ENCODE measurements around the gene NBDY. TPM values are rescaled to one million over a fixed set of nuclear protein-coding genes. Genes with fewer than 3 reads are reported as not detected.

NBDY gene
- total and polyA plus RNA-seq, 2 of the 13 experiments (the other 11 are each of a cell fraction or from before 2014, with no cell fraction given): 1.4 to 1.7 TPM

DNA sequence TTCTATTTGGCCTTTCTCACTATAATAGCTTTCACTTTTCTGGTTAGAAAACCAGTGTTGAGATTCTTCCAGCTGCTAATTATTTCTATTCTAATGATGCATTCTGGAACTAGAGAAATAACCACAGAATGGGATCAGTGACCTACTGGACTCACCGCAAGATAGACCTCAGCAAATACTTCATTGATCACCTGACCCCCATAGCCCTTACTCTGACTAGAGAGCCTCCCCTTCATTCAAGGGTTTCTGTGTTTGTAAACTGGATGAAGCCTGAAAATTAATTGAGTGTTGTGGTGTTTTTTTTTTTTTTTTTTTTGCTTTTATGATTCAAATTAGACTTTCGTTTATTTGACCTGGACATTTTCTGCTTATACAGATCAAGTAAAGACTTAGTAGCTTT, 97.0 kb downstream of the NBDY start:
- in situ Hi-C loops (cut with HindIII; ENCODE audit: extremely low pct_ligation_motif_present, low pct_unique_long_range_greater_than_20kb): no loop called here
- CTCF ChIA-PET (ENCODE audit: low intra/inter-chr PET ratio, low total read pairs): no interaction called here
- Histone ChIP-seq H2AFZ (ENCODE audit: low read length) (no peak overlapping the region), H3K9ac (ENCODE audit: insufficient read depth, low read depth, low read length) (no peak overlapping the region), H4K20me1 (ENCODE audit: insufficient read depth, low read length) (no peaks in the 10 kb centered on the region), H3K27ac (ENCODE audit: extremely low read length, insufficient read depth, low read length) (no peak overlapping the region), H3K9me3 (ENCODE audit: low read length) (no peaks in the 10 kb centered on the region), H3K4me1 (ENCODE audit: insufficient read depth, low read length) (no peaks in the 10 kb centered on the region), H3K4me2 (ENCODE audit: low read depth, low read length) (no peak overlapping the region), H3K79me2 (ENCODE audit: insufficient read depth, low read length) (no peaks in the 10 kb centered on the region), H3K4me3 (replicated peaks in 1 of 3; ENCODE audit: insufficient read depth in 1 of 3, low read depth in 2 of 3, low read length in 3 of 3) (no peak overlapping the region), H3K27me3 (ENCODE audit: control insufficient read depth in 1 of 2, insufficient read depth in 2 of 2, low read length in 2 of 2) (no peaks in the 10 kb centered on the region), H3K36me3 (replicated peaks in 1 of 2; ENCODE audit: control insufficient read depth in 1 of 2, insufficient read depth in 2 of 2, low read length in 2 of 2) (no peaks in the 10 kb centered on the region)
- 2% methylated on average over 2 of the region's 2 CpGs for WGBS (ENCODE audit: low lambda C conversion rate)
- intact Hi-C loops (cut with micrococcal nuclease; ENCODE audit: unreplicated experiment): no loop called here
- DNase-seq (ENCODE audit: low spot score): no peak
- POLR2A ChIA-PET: no interaction called here
- no peak for FAIRE-seq
- BruUV-seq (replicated peaks): no TSS peak
- no peak for ATAC-seq
- TF ChIP-seq, protein P1, sequence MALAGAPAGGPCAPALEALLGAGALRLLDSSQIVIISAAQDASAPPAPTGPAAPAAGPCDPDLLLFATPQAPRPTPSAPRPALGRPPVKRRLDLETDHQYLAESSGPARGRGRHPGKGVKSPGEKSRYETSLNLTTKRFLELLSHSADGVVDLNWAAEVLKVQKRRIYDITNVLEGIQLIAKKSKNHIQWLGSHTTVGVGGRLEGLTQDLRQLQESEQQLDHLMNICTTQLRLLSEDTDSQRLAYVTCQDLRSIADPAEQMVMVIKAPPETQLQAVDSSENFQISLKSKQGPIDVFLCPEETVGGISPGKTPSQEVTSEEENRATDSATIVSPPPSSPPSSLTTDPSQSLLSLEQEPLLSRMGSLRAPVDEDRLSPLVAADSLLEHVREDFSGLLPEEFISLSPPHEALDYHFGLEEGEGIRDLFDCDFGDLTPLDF (CRISPR knock-in tag; IDR thresholded peaks at IDR 0.05): no peak
- TF ChIP-seq ZNF17 (CRISPR knock-in tag; IDR thresholded peaks at IDR 0.05): no peak
- TF ChIP-seq NFE2 (CRISPR knock-in tag; IDR thresholded peaks at IDR 0.05): no peak
- no peak for TF ChIP-seq SIX4 (CRISPR knock-in tag; IDR thresholded peaks at IDR 0.05)
- TF ChIP-seq ZNF574 (CRISPR knock-in tag; IDR thresholded peaks at IDR 0.05): no peak
- TF ChIP-seq, protein P2, sequence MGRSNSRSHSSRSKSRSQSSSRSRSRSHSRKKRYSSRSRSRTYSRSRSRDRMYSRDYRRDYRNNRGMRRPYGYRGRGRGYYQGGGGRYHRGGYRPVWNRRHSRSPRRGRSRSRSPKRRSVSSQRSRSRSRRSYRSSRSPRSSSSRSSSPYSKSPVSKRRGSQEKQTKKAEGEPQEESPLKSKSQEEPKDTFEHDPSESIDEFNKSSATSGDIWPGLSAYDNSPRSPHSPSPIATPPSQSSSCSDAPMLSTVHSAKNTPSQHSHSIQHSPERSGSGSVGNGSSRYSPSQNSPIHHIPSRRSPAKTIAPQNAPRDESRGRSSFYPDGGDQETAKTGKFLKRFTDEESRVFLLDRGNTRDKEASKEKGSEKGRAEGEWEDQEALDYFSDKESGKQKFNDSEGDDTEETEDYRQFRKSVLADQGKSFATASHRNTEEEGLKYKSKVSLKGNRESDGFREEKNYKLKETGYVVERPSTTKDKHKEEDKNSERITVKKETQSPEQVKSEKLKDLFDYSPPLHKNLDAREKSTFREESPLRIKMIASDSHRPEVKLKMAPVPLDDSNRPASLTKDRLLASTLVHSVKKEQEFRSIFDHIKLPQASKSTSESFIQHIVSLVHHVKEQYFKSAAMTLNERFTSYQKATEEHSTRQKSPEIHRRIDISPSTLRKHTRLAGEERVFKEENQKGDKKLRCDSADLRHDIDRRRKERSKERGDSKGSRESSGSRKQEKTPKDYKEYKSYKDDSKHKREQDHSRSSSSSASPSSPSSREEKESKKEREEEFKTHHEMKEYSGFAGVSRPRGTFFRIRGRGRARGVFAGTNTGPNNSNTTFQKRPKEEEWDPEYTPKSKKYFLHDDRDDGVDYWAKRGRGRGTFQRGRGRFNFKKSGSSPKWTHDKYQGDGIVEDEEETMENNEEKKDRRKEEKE (IDR thresholded peaks at IDR 0.05): no peak
- TF ChIP-seq ZMYM4 (CRISPR knock-in tag; IDR thresholded peaks at IDR 0.05): no peak
- TF ChIP-seq BRF2 (CRISPR knock-in tag; IDR thresholded peaks at IDR 0.05): no peak
- TF ChIP-seq MED13 (CRISPR knock-in tag; IDR thresholded peaks at IDR 0.05): no peak
- TF ChIP-seq TCF7 (IDR thresholded peaks at IDR 0.05; ENCODE audit: low read depth): no peak
- TF ChIP-seq NFYC (CRISPR knock-in tag; IDR thresholded peaks at IDR 0.05): no peak
- no peak for TF ChIP-seq TEAD2 (CRISPR knock-in tag; IDR thresholded peaks at IDR 0.05)
- TF ChIP-seq MTF1 (CRISPR knock-in tag; IDR thresholded peaks at IDR 0.05): no peak
- TF ChIP-seq, protein P3, sequence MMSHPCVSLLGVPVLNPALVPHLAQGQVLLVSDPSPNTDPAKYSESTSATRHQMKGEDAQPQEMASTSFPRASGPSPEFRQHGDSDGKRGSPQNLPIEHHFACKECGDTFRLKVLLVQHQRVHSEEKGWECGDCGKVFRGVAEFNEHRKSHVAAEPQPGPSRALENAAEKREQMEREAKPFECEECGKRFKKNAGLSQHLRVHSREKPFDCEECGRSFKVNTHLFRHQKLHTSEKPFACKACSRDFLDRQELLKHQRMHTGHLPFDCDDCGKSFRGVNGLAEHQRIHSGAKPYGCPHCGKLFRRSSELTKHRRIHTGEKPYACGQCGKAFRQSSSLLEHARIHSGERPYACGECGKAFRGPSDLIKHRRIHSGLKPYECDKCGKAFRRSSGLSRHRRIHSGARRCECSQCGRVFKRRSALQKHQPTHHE (CRISPR knock-in tag; IDR thresholded peaks at IDR 0.05; ENCODE audit: borderline replicate concordance): no peak
- no peak for TF ChIP-seq ZFP36L1 (CRISPR knock-in tag; IDR thresholded peaks at IDR 0.05)
- TF ChIP-seq PHF5A (CRISPR knock-in tag; IDR thresholded peaks at IDR 0.05; ENCODE audit: low read depth, unreplicated experiment): no peak
